IMR-90 (cell line): ENCODE measurements around the gene FOXO3. TPM values are rescaled to one million over a fixed set of nuclear protein-coding genes. Genes with fewer than 3 reads are reported as not detected.

Experiments used
- ATAC-seq: fragments of 200-7000 bp; cut with Tn5 transposase; 2 replicates; pipeline ENCODE4 v1.9.1; 2020; ENCODE audit warnings: low read depth, mild to moderate bottlenecking, moderate library complexity
- BruUV-seq: library from RNA; stranded (reverse); fragments of 400-500 nt; replicated peaks from 2 replicates; lab custom pipeline; 2021; lab: Mats Ljungman, UMichigan
- CTCF ChIA-PET: fragments of 300-600 bp; formaldehyde crosslinking; extraction: SDS; loops from one replicate; lab custom pipeline; 2021; ENCODE audit warnings: antibody characterized with exemption; lab: Yijun Ruan, JAX
- POLR2A ChIA-PET: fragments of 300-600 bp; sonication (Branson Sonifier 250); formaldehyde crosslinking; loops from one replicate; lab custom pipeline; 2022; ENCODE audit warnings: antibody characterized with exemption; ENCODE audit not compliant: unreplicated experiment; lab: Charles Lee
- DNase-seq: peaks from one replicate; pipeline ENCODE4 v3.0.0; 2013
- H2AFZ ChIP-seq: replicated peaks from 2 replicates; pipeline ENCODE3; 2013; ENCODE audit warnings: low read length, mild to moderate bottlenecking; ENCODE audit not compliant: poor library complexity
- H2AK5ac ChIP-seq: 2 replicates; pipeline ENCODE4 v1.6.1; 2013; ENCODE audit warnings: low read depth, low read length, inconsistent platforms
- H2AK9ac ChIP-seq: replicated peaks from 2 replicates; pipeline ENCODE3; 2013; ENCODE audit warnings: mild to moderate bottlenecking, low read depth, low read length, moderate library complexity; ENCODE audit not compliant: poor library complexity
- H2BK120ac ChIP-seq: 2 replicates; pipeline ENCODE4 v1.6.1; 2013; ENCODE audit warnings: low read depth, low read length, inconsistent platforms
- H2BK15ac ChIP-seq: 3 replicates; pipeline ENCODE4 v1.6.1; 2013; ENCODE audit warnings: low read depth, low read length, inconsistent platforms
- H2BK20ac ChIP-seq: 2 replicates; pipeline ENCODE4 v1.6.1; 2013; ENCODE audit warnings: low read depth, mild to moderate bottlenecking, inconsistent platforms, low read length, moderate library complexity
- H2BK5ac ChIP-seq: 2 replicates; pipeline ENCODE4 v1.6.1; 2013; ENCODE audit warnings: mild to moderate bottlenecking, low read depth, low read length, inconsistent platforms; ENCODE audit not compliant: poor library complexity, severe bottlenecking
- H3K14ac ChIP-seq: replicated peaks from 2 replicates; pipeline ENCODE4 v1.6.1; 2013; ENCODE audit warnings: low read depth, low read length, inconsistent platforms
- H3K18ac ChIP-seq: 2 replicates; pipeline ENCODE4 v1.6.1; 2013; ENCODE audit warnings: low read depth, low read length, control low read depth
- H3K23ac ChIP-seq: 2 replicates; pipeline ENCODE4 v1.6.1; 2013; ENCODE audit warnings: low read depth, low read length, inconsistent platforms
- H3K27ac ChIP-seq: 2 replicates; pipeline ENCODE4 v1.5.1; 2013; ENCODE audit warnings: mild to moderate bottlenecking, control low read depth, low read length; ENCODE audit not compliant: insufficient read depth
- H3K27me3 ChIP-seq: 2 replicates; pipeline ENCODE4 v1.6.1; 2013; ENCODE audit warnings: low read length; ENCODE audit not compliant: control insufficient read depth, insufficient read depth
- H3K36me3 ChIP-seq: 2 replicates; pipeline ENCODE4 v1.6.1; 2013; ENCODE audit warnings: low read length, mixed read lengths; ENCODE audit not compliant: control insufficient read depth, insufficient read depth
- H3K4ac ChIP-seq: 2 replicates; pipeline ENCODE4 v1.6.1; 2013; ENCODE audit warnings: low read depth, low read length, inconsistent platforms
- H3K4me1 ChIP-seq: 2 replicates; pipeline ENCODE4 v1.6.1; 2013; ENCODE audit warnings: low read length, mixed read lengths; ENCODE audit not compliant: control insufficient read depth, insufficient read depth
- H3K4me2 ChIP-seq: 2 replicates; pipeline ENCODE4 v1.6.1; 2013; ENCODE audit warnings: low read depth, mild to moderate bottlenecking, control low read depth, low read length, moderate library complexity
- H3K4me3 ChIP-seq: 2 replicates; pipeline ENCODE4 v1.5.1; 2013; ENCODE audit warnings: low read depth, mild to moderate bottlenecking, control low read depth, low read length, moderate library complexity; ENCODE audit not compliant: insufficient read depth
- H3K56ac ChIP-seq: 2 replicates; pipeline ENCODE4 v1.6.1; 2013; ENCODE audit warnings: low read length, inconsistent platforms; ENCODE audit not compliant: insufficient read depth; ENCODE audit errors: extremely low read depth
- H3K79me1 ChIP-seq, 2 experiments: 2 replicates each; pipeline ENCODE4 v1.6.1; 2013; ENCODE audit warnings: low read length in 2 of 2, inconsistent platforms in 1 of 2, low read depth in 1 of 2
- H3K9ac ChIP-seq: 2 replicates; pipeline ENCODE4 v1.6.1; 2013; ENCODE audit warnings: low read depth, low read length, control low read depth
- H3K9me1 ChIP-seq: 2 replicates; pipeline ENCODE4 v1.6.1; 2013; ENCODE audit warnings: low read length, inconsistent platforms; ENCODE audit not compliant: insufficient read depth
- H3K9me3 ChIP-seq: 2 replicates; pipeline ENCODE4 v1.6.1; 2013; ENCODE audit warnings: low read length; ENCODE audit not compliant: control insufficient read depth, insufficient read depth
- H4K20me1 ChIP-seq: 2 replicates; pipeline ENCODE4 v1.6.1; 2013; ENCODE audit warnings: low read length, inconsistent platforms; ENCODE audit not compliant: insufficient read depth
- H4K5ac ChIP-seq: 2 replicates; pipeline ENCODE4 v1.6.1; 2013; ENCODE audit warnings: mild to moderate bottlenecking, low read depth, low read length, control low read depth
- H4K8ac ChIP-seq, 2 experiments: 2 replicates each; pipeline ENCODE4 v1.6.1; 2013; ENCODE audit warnings: low read depth in 2 of 2, low read length in 2 of 2, control low read depth in 1 of 2, inconsistent platforms in 1 of 2
- H4K91ac ChIP-seq: 2 replicates; pipeline ENCODE4 v1.6.1; 2013; ENCODE audit warnings: low read depth, low read length, inconsistent platforms; ENCODE audit not compliant: insufficient read depth
- RCOR1 ChIP-seq: IDR thresholded peaks from 2 replicates; pipeline ENCODE4 v1.6.1; 2012; ENCODE audit warnings: mild to moderate bottlenecking, low read length, improper control_type of control experiment; ENCODE audit not compliant: insufficient replicate concordance
- SMC3 ChIP-seq: fragments of 150-350 bp; IDR thresholded peaks from 2 replicates; pipeline ENCODE4 v1.6.1; 2016; ENCODE audit warnings: low read depth, mild to moderate bottlenecking, antibody characterized with exemption, low read length, moderate library complexity
- WGBS, 2 experiments: methylation state at CpG; one replicate each; pipeline versions ENCODE4 v1.1.5 to v1.1.7; 2013; ENCODE audit warnings: missing lambda C conversion rate in 2 of 2; ENCODE audit not compliant: insufficient read length in 1 of 2; ENCODE audit errors: extremely low coverage in 2 of 2; 5-methylcytosine and 5-hydroxymethylcytosine counted together
- dilution Hi-C: fragments of 300-500 bp; cut with HindIII; formaldehyde crosslinking; loops from one replicate; pipeline ENCODE4 v1.14.3; 2018; ENCODE audit warnings: low sequenced_read_pairs; ENCODE audit not compliant: unreplicated experiment
- in situ Hi-C: fragments of 300-500 bp; cut with MboI; formaldehyde crosslinking; loops from 3 replicates; pipeline ENCODE4 v1.14.3; 2019; ENCODE audit warnings: low sequenced_read_pairs, inconsistent platforms, mixed read lengths
- intact Hi-C: fragments of 100-400 bp; cut with micrococcal nuclease; formaldehyde crosslinking; loops from 2 replicates; pipeline ENCODE4 v1.10.0; 2022
- polyA plus RNA-seq, 3 experiments: library from polyadenylated mRNA; depleted of rRNA; stranded (reverse); fragments of >200 nt; gene quantifications; 2 replicates each; pipeline ENCODE4 v1.2.3, GENCODE V29; 2012; ENCODE audit warnings: low replicate concordance in 1 of 3
- total RNA-seq: library from RNA; depleted of rRNA; stranded (reverse); fragments of >200 nt; gene quantifications from 2 replicates; pipeline ENCODE4 v1.2.3, GENCODE V29; 2012

FOXO3 gene
- total and polyA plus RNA-seq, 2 of the 4 experiments (the other 2 are of a cell fraction): 17.5 to 38.7 TPM

DNA sequence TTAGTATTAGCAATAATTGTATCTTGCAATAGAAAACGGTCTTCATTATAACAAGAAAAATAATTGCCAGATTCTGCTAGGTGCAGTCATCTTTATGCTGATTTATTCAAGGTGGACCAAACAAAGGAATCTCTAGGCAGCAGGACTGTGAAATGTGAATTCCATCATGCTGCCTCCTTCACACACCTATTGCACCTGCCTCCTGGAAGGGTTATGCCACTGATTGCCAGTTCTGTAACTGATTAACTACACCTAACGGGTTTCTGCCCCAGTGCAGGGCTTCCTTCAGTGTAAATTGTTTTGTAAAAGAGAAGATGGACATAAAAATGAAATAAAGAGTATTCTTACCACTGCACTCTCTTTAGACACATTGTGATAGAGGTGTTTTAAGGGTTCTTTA lies 96.1 kb downstream of the FOXO3 start:
- no peak overlapping the region for H2AFZ ChIP-seq
- dilution Hi-C loops: no loop called here
- POLR2A ChIA-PET: no interaction called here
- no peak for DNase-seq
- peak overlapping the region; percentile 32; the same call in 1 of the 2 replicates for H2AK5ac ChIP-seq
- H3K4me2 ChIP-seq: peak overlapping the region; percentile 73; the same call in 1 of the 2 replicates
- peaks cover 34% of the 10 kb centered on the region for H3K9me1 ChIP-seq
- peak overlapping the region; percentile 18; the same call in 1 of the 2 replicates for H3K9ac ChIP-seq
- peaks cover 41% of the 10 kb centered on the region for H4K20me1 ChIP-seq
- TF ChIP-seq RCOR1 (no peak), SMC3 (no peak)
- intact Hi-C loops: loop anchor here (2.0 kb wide), 1 partner anchor 94 kb away; no protein-coding TSS in a partner anchor
- in situ Hi-C loops: no loop called here
- peak overlapping the region; percentile 44; the same call in 1 of the 2 replicates for H2BK120ac ChIP-seq
- peak overlapping the region; percentile 57 for H3K18ac ChIP-seq
- H2BK5ac ChIP-seq: peak overlapping the region; percentile 1
- H3K79me1 ChIP-seq: peaks cover 60 to 90% of the 10 kb centered on the region in 2 experiments
- BruUV-seq: no TSS peak
- CTCF ChIA-PET: no interaction called here
- H4K91ac ChIP-seq: no peak overlapping the region
- H2BK15ac ChIP-seq: no peak overlapping the region; the same call in 2 of the 3 replicates
- no peak overlapping the region for H3K56ac ChIP-seq
- no peak overlapping the region for H2AK9ac ChIP-seq
- H3K4me1 ChIP-seq: peaks cover 33% of the 10 kb centered on the region
- 0 out of 2 replicates have a peak overlapping the region, but pooled peaks have one; percentile 39 for H2BK20ac ChIP-seq
- peak overlapping the region; percentile 61; the same call in 1 of the 2 replicates for H3K4ac ChIP-seq
- H3K27me3 ChIP-seq: no peaks in the 10 kb centered on the region
- H3K14ac ChIP-seq: 0 out of 2 replicates have a peak overlapping the region, but pooled peaks have one; percentile 30
- 0 out of 2 replicates have a peak overlapping the region, but pooled peaks have one; percentile 31 for H3K23ac ChIP-seq
- H4K5ac ChIP-seq: peak overlapping the region; percentile 53; the same call in 1 of the 2 replicates
- H3K36me3 ChIP-seq: no peaks in the 10 kb centered on the region
- no peak overlapping the region for H3K4me3 ChIP-seq
- no peak overlapping the region for H4K8ac ChIP-seq
- peak overlapping the region; percentile 70; the same call in 1 of the 2 replicates for H3K27ac ChIP-seq
- no peaks in the 10 kb centered on the region for H3K9me3 ChIP-seq
- WGBS, 2 experiments: no CpG with 5 or more reads among the region's 2 CpGs
- ATAC-seq: no peak
